Measurements from ENCODE around the gene ABTB1.

Gene ABTB1

DNA sequence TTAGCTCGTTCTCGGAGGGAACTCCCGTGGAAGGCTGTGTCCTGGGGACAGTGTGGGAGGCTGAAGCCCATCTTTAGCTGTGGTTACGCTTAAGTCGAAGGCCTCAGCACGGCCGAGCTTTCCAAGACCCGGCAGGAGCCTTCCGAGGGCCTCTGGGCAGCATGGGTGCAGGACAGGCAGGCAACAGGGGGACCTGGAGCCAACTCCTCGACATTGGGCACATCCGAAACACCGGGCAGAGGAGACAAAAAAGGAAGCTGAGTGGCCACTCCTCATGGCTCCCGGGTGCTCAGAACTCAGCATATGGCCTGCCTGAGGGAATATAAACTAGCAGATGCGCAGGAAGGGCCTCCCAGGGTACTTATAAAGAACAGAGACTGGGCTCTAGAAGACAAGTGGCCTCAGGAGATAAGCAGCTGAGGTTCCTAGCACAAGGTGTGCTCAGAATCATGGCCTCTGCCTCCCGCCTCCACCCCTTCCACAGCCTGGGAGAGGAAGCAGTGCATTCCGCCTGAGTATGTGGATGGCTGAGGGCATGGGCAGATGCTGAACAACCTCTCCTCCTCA lies 34.1 kb downstream of the ABTB1 start:
- DNase-seq (ENCODE audit: low read depth), result no peak

DNA sequence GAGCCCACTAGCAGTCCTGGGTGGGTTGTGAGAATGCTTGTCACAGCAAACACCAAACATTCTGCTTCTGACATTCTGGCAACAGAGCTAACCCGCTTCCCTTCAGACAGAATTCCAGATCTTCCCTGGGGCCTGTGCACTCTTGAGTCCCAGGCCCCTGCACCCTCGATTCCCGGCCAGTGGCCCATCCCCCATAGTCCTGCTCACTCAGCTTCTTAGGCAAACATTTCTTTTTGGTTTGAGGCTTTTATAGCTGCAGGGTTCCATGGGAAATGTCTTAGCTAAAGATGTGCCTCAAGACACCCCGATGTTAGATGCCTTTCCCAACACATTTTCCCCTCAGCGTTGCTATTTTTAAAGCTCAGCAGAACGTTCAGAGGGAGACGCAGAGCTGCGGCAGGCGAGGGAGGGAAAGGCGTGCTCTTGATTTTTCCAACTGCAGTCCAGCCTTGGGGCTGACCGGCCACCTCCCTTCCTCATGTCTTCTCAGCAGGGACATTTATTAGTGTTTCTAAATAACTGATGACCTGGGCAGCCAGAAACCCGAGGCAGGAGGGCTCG lies 35.2 kb downstream of the ABTB1 start:
- DNase-seq (ENCODE audit: low read depth), result no peak

DNA sequence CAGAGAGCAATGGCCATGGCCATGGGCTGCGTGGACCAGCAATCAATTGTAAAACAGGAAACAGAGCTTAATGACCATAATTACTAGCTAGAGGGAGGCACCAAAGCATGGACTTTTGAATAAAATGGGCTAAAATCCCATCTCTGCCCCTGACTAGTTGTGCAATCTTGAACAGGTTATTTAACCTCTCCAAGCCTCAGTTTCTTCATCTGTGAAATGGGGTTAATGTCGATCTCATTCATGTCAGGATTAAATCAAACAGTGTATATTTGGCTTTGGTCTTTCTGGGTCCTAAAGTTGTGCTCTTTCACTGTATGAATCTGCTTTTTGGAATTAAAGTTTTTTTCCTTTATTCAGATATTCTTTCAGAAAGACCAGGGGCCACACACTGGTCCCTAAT lies 36.1 kb downstream of the ABTB1 start:
- no peak for DNase-seq (ENCODE audit: low read depth)

DNA sequence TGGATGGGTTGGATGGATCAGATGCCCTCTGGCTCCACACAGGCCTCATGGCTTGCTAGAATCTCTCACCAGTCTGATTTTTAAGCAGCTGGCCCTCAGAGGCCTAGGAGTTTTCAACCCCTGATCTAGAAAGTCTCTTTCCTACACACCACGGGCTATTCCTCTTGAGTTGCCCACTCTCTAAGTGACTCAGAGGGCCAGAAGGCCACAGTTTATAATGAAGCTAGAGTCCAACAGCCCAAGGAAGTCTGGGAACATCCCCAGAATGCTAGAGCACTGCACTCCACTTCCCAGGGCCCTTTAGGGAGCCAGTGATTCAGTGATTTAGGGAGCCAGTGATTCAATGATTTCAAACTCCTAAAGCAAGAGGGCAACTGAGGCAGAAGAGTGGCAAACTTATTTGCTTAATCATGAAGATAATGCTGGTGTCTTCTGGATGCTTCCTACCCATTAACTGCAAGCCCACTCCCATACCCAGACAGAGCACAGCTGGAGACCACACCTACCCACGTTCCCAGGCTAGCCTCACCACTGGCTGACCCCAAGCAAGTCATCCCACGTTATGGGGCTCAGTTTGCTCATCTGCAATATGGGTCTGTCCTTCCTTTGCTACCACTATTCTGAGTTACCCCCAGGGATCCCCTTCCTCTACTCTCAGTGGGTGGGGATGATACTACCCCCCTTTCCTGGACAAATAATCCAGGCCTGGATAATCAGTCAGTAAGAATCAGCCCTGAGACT lies 36.7 kb downstream of the ABTB1 start:
- no peak for DNase-seq (ENCODE audit: low read depth)

DNA sequence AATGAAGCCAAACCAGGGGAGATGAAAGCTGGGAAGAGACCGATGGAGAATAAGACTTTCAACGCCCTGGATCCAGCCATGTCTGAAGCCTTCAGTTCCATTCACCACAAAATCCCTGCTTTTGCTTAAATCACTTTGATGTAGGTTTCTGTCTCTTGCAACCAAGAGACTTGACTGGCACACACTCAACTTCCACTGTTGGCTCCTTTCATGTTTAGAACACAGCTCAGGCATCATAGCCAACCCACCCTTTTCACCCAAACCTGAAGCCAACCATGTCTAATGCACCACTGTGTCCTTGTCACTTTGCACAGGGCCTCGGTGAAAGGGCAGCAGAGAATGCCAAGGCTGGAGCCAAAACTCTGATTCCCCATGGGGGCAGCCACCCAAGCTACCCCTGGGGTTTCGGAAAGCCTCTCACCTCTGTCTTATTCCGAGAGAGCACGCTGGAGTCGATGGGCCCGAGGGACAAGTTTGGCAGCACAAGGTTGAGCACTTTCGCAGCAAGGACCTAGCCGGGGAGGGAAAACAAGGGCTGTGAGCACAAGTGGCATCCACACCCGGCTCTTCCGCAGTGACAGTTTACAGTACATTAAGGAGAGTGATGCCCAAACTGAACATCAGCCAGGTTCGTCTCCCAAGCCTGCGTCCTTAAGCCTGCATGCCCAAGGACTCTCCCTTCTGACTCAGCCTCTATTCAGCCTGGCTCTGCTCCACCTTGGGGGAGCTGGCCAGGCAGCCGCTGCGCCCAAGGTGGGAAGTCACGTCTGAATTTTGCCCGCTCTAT lies 37.6 kb downstream of the ABTB1 start:
- no peak for DNase-seq (ENCODE audit: low read depth)

DNA sequence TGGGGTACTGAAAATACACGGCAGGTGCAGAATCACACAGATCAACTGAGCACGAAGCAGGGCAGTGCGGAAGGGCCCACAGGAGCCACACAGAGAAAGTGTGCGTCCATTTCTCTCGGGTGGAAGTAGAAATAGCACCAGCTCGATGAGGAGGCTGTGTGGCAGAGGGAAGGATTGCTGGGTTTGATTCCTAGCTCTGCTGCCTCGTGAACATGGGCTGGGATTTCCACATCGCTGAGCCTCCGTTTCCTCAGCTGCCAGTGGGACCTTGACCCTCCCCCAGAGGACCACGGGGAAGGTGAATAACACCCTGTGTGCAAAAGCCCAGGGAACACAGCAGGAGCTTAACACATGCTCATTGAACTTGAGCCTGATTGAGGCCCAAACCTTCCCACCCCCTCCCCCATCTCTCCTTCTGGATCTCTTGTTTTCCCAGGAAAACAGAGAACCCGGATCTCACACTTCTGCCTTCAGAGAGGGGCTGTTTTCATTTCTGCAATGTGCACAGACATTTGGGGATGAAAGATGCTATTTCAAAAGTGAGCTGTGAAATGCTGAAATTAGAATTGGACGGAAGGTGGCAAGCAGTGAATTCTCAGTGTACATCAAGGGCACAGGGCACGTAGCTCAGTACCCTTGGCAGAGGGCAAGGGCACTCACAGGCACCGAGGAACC lies 38.4 kb downstream of the ABTB1 start:
- no peak for DNase-seq (ENCODE audit: low read depth)

DNA sequence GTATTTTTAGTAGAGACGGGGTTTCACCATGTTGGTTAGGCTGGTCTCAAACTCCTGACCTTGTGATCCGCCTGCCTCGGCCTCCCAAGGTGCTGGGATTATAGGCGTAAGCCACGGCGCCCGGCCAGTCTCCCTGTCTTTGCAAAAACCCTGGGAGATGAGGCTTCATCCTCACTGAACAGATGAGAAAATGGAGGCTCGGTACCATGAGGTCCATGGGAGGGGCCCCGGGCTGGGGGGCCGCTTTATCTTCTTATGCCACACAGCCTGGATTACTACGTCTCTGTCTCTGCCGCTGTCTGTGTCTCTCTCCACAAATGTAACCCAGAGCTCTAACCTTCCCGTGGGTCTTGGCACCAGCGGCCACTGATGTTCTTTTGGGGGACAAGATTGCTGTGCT lies 39.1 kb downstream of the ABTB1 start:
- no peak for DNase-seq (ENCODE audit: low read depth)

DNA sequence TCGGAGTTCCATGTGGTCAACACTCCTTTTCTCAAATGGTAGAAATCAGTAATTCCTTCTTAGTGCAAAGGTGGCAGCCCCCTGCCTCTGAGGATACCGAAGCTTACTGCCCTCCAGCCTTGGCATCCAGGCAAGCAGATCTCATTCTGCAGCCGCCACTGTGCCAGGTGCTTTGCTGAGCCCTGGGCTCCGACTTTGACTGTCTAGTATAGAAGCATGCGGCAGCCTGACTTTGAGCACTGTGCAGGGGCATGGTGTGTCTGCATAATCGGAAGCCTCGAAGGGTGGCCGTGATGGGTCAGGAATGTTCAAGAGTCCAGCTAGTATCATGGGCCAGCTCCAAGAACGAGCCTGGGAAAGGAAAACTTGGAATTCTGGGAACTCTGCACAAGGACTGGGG lies 39.7 kb downstream of the ABTB1 start:
- no peak for DNase-seq (ENCODE audit: low read depth)

DNA sequence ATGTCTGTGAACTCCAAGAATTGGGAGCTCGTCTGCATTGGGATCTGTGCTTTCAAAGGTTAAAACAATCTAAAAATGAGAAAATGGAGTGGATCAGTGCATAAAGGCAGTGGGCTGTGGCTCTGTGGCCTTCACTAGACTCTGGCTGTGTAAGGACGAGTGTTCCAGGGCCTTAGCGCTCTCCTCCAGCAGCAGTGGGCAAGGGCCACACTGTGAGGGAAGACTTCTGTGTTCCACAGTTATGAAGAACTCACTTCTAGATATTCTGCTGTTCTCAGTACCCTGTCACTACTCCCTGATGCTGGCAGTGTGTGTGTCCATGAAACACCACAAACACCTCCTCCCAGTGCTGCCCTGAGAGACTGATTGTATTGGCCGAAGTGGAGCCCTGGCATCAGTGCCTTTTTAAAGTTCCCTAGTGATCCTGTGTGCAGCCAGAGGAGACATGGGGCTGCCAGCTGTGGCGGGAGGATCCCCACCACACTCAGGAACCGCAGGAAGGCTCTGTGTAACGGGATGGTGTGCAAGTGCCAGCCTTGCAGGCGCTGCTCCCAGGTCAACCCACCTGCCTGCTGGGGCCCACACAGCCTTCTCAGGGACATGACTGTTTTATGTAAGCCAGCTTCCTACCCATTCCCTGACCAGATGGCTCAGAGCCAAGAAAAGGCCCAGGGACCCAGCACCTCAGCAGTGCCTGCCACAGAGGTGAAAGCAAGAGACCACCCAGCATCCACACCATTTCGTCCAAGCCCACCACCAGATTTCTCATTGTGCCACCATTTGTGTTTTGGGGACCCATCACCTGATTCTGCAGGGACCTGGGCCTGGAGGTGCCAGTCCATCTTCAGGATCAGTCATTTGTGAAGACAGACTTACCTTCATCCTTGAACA lies 40.4 kb downstream of the ABTB1 start:
- no peak for DNase-seq (ENCODE audit: low read depth)

DNA sequence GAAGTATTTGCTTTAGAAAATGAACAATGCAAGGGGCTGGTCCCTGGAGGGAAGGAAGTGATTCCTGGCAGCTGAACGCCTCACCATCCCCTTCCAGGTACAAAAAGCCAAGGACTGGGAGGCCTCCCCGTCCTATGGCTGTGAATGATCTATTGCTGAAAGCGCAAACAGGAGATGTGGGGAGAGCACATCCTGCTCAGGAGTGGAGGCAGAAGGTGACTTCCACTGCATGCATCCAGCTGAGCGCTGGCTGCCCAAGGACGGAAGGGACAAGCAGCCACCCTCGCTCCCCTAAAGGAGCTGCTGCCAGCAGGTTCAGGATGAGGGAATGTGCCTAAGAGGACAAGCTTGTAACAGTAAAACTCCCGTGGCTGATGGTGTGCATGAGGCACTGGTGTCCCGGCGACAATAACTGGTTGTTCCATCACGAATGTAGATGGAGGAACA lies 41.4 kb downstream of the ABTB1 start:
- no peak for DNase-seq (ENCODE audit: low read depth)

DNA sequence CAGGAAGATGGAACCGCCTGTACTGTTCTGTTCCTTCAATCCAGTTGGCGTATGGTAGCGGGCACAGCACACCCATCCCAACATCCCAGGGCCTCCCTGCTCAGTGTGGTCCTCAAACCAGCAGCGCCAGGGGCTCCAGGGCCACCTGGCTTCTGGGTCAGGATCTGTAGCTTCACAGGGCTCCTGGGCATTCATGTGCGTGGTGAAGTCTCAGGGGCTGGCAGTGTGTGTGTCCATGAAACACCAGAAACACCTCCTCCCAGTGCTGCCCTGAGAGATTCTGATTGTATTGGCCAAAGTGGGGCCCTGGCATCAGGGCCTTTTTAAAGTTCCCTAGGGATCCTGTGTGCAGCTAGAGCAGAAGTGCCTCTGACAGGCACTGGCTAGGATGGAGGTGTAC lies 42.1 kb downstream of the ABTB1 start:
- no peak for DNase-seq (ENCODE audit: low read depth)

DNA sequence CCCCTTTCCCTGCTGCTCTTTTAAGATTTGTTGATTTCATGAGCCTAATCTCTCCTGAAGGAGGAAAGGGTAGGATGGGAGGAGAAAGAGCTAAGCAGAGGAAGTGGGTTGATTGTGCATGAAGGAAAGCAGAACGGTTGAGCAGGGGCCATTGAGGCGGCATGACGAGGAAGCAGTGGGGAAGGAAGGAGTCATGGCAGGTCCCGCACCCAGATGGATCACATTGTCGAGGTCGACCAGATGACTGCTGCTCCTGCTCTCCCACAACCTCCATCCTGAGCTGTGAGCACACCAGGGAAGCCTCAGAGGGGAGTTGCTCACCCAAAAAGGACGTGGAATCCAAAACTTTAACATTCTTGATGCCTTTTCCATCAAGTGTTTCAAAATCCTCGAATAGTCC lies 42.8 kb downstream of the ABTB1 start:
- no peak for DNase-seq (ENCODE audit: low read depth)

DNA sequence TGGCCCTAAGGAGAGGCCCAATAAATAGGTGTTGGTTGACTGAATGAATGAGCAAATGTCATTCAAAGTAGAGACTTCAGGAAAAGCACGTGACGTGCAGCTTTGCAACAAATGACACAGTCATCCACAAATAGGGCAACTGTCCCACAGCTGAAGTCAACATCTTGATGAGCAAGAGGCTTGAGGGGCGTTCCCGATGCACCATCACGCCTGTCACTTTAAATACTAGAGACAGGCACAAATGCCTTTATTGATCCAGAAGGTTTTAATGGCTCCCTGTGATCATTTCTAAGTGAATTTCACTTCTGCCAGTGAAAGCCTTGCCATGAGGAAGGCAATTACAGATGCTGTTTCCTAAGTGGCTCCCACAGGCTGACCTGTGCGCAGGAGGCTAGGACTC lies 43.6 kb downstream of the ABTB1 start:
- no peak for DNase-seq (ENCODE audit: low read depth)

DNA sequence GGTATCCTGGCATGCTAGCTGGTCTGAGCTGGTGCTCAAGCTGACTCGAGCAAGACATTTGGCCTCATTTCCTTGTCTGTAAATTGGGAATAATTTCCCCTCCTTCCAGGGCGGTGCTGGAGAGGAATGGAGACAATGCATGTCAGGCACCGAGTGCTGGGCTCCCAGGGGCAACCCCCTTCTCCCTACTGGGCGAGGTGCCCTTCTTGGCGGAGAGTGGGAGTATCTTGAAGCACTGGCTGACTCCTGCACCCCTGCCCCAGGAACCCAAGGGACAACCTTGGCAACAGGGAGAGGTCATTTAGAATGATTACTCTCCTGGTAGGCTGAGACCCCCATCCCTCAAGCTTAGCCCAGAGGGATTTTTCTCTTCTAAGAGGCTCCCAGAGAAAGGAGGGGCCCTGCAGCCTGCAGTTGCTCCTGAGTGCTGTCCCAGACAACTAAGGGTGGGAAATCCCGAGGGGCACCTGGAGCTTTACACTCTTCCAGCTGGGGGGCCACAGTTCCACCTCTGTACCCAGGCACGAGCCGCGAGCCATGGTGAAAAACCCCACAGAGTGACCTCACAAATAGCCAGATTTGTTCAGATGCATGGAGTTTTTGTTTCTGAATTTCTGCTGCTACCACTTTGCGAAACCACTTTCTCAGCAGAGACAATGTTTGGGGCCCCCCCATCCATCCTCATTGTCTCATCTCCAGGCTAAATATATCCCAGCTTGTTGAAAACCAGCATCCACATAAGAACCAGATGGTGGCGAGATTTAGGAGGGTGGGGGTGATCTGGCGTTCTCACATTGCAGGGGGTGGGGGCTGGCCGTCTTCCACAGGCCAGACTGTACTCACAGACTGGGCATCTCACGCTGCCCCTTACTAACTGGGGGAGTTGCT lies 44.8 kb downstream of the ABTB1 start:
- no peak for DNase-seq (ENCODE audit: low read depth)

DNA sequence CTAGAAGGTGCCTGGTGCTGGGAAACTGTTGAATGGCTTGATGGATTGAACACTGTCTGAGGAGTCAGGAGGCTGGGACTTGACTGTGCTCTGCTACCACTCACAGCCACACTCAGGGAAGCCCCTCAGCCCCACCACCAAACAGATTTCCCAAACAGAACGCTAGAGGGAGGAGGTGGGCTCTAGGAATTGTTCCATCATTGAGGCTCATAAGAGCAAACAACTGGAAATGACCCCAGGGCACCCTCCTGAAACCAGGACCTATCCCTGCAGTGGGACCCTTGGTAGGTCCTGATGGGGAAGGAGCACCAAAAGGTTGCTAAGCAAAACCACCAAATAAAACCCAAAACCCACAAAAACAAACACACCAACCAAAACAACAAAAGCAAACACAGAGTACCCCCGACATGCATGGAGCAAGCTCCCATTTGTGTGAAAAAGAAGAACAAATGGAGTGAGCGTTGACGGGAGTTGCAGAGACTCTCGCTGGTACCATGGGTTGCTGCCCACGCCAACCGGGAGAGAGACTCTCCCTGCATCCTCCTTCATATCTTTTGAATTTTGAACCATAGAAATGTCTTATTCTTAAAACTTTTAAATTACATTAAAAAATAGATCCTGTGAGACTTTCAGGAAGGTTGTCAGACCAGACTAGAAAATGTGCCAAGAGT lies 45.6 kb downstream of the ABTB1 start:
- no peak for DNase-seq (ENCODE audit: low read depth)

DNA sequence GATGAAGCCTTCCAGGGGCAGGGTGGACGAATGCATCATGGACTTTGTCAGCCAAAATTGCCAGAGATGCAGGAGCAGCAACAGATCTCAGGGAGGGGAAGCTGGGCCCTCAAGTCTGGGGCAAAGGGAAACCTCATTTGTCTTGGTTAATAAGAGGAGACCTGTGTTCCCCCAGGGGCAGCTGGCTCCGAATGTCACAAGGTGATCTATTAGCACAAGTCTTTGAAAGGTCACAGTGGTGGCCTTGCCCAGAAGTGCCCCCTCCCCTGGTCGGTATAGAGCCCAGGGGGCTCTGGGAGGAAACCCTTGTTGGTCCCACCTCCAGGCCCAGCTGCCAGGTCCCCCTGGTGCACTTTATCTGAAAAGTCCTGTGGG lies 46.2 kb downstream of the ABTB1 start:
- DNase-seq (ENCODE audit: low read depth), result no peak

DNA sequence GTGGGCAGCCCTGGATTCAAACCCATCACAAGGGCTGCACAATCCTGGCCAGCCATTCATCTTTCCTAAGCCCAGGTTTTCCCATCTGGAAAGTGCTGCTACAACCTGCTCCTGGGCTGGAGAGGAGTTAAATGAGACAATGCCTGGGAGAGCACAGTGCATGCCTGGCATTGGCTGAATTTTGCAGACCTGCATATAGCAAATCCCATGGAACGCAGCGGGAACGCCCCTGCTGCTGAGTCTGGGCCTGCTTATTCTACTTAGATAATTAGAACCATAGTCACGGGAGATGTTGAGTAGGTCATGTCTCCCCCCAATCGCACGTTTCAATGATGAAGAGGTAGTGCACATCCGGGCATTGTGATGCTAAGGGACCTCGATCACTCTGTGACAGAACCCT lies 46.6 kb downstream of the ABTB1 start:
- DNase-seq (ENCODE audit: low read depth), result no peak

DNA sequence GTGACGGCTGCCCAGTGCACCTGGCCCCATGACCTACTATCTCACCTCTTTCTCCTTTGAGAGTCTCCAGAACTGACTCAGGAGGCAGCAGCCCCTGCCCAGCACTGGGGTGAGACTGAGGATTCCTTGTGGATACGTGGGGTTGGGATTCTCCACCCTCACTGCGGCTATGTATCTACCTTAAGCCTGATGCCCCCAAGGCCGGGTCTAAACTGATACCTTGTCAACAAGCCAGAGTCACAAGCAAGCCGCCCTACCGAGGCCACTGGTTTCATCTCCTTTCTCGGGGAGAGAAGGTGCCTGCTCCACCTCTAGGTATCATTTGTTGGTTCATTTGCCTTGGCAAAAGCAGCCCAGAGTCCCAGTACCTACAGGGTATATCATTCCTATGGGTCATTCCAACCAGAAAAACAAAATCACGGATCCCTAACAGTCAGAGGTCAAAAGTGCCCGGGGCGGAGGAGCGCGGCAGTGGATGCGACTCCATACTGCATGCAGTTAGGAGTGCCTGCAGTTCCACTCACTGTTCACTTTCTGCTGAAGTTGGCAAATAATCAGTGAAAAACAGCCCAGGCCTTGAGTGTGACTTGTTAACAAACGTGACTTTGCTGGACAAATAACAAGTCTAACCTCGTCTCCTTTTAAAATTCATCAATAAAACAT lies 47.5 kb downstream of the ABTB1 start:
- no peak for DNase-seq (ENCODE audit: low read depth)
